ENCODE results near the gene ASPSCR1.

- TF ChIP-seq CTCF (IDR thresholded peaks at IDR 0.05) (no peak), POLR2A (IDR thresholded peaks at IDR 0.05) (no peak), POLR2AphosphoS5 (IDR thresholded peaks at IDR 0.05) (no peak), EP300 (IDR thresholded peaks at IDR 0.05) (no peak)
Measured at GRCh38 chr17:82036634-82037091, 59.2 kb downstream of the ASPSCR1 start.

All from gastroesophageal sphincter (tissue), 3 donors.